ENCODE measurements around the gene PALLD. TPM values are rescaled to one million over a fixed set of nuclear protein-coding genes. Genes with fewer than 3 reads are reported as not detected.
"Not testable (repeated sequence)": the region's sequence is repeated elsewhere in the genome, so short reads cannot be mapped to it uniquely, and the experiment has no call there.

The PALLD gene
- 10 to 100 TPM in 5 of 6 experiments, 1 to 10 TPM in 1; 7.7 to 81.6 (median 24.8) TPM for total RNA-seq
- long read RNA-seq, full-length matches to known transcripts, result 1 of 9 reads
- long read RNA-seq, partial matches to known transcripts, result 5 of 9 reads
- long read RNA-seq, other reads (novel, unspliced or antisense), result 3 of 9 reads

DNA sequence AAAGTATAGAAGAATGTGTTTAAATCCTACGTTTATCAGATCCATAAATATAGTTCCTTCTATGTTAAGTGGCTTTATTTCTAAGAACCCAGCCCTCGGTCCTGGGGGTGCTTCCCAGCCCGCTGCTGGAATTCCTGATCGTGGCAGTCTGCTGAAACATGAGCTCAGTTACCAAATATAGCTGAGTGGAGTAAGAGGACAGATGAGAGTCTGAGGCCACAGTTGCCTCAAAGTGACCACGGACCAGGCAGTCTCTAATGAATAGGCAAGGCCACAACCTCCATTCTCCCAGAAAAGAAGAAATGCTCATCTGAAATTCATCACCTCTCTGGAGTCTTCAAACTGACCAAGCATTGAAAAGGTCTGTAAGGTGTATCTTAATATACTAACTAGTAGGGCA is at the start of gene PALLD:
Gene PALLD, plus strand, starts transcription at position 219 of the 400 bp plus-strand sequence.
- H3K4me1 ChIP-seq, result no peaks in the 10 kb centered on the region
- no peak within 1 kb of the TSS for H3K27ac ChIP-seq
- intact Hi-C loops (cut with DNase I), result no loop called here
- no peak within 1 kb of the TSS for H3K4me3 ChIP-seq
- no peaks in the 10 kb centered on the region for H3K9me3 ChIP-seq
- TF ChIP-seq POLR2A (IDR thresholded peaks at IDR 0.05), result no peak
- TF ChIP-seq, protein P1, sequence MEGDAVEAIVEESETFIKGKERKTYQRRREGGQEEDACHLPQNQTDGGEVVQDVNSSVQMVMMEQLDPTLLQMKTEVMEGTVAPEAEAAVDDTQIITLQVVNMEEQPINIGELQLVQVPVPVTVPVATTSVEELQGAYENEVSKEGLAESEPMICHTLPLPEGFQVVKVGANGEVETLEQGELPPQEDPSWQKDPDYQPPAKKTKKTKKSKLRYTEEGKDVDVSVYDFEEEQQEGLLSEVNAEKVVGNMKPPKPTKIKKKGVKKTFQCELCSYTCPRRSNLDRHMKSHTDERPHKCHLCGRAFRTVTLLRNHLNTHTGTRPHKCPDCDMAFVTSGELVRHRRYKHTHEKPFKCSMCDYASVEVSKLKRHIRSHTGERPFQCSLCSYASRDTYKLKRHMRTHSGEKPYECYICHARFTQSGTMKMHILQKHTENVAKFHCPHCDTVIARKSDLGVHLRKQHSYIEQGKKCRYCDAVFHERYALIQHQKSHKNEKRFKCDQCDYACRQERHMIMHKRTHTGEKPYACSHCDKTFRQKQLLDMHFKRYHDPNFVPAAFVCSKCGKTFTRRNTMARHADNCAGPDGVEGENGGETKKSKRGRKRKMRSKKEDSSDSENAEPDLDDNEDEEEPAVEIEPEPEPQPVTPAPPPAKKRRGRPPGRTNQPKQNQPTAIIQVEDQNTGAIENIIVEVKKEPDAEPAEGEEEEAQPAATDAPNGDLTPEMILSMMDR (IDR thresholded peaks at IDR 0.05), result no peak
- WGBS (ENCODE audit: insufficient coverage, low coverage, low lambda C conversion rate, missing lambda C conversion rate), result 71% methylated on average over 5 of the region's 5 CpGs
- H3K36me3 ChIP-seq, result no peaks in the 10 kb centered on the region
- H3K27me3 ChIP-seq, result no peaks in the 10 kb centered on the region
- ATAC-seq (no peak), DNase-seq (no peak)

DNA sequence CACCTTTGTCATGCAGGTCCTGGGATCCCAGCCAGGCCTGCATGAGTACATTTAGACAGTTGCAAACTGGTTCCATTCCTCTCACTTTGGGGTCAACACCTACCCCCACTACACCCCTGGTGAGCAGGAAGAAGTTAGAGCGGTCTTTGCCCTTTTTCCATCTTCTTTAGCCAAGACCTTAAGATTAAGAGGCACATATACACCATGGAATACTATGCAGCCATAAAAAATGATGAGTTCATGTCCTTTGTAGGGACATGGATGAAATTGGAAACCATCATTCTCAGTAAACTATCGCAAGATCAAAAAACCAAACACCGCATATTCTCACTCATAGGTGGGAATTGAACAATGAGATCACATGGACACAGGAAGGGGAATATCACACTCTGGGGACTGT is 47.8 kb upstream of the PALLD start:
- H3K36me3 ChIP-seq, result peaks cover 0 to 18% (median 0%) of the 10 kb centered on the region in 4 donors
- H3K27ac ChIP-seq; H3K4me1 ChIP-seq; H3K9me3 ChIP-seq; ATAC-seq; intact Hi-C loops (cut with DNase I); H3K27me3 ChIP-seq; DNase-seq; H3K4me3 ChIP-seq: not testable (repeated sequence)
- WGBS (ENCODE audit: insufficient coverage, low coverage, low lambda C conversion rate, missing lambda C conversion rate), result 100% methylated on average over 3 of the region's 3 CpGs

DNA sequence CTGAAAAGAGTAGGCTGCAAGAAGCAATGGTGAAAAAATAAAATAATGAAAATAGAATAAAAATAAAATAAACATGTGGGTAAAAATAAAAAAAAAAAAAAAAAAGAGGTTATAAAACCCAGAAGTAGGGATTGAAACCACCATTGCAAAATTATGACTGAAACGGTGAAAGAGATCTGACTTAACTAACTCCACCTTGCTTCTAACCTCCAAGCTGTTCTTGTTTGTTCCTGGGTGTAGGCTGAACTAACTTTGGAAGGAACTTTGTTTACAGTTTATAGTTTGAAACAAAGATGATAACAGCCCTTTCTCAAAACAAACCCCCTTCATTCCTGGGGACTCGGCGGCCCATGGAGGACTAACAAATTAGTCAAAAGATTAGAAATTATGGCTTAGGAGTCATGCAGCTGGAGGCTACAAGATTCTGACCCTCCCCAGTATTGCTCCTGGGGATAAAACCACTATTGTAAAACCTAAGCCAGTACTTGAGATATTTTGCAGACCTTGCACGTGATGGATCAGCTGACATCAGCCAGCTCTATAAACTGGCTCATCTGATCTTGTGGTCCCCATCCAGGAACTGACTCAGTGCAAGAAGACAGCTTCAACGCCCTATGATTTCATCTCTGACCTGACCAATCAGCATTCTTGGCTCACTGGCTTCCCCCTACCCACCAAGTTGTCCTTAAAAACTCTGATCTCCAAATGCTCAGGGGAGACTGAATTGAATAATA is 47.0 kb upstream of the PALLD start:
- no peaks in the 10 kb centered on the region for H3K27me3 ChIP-seq
- TF ChIP-seq, protein P1 (IDR thresholded peaks at IDR 0.05), result no peak
- no peak overlapping the region for H3K4me3 ChIP-seq
- H3K4me1 ChIP-seq, result no peaks in the 10 kb centered on the region
- ATAC-seq (no peak), DNase-seq (no peak)
- 69% methylated on average over 4 of the region's 5 CpGs for WGBS (ENCODE audit: insufficient coverage, low coverage, low lambda C conversion rate, missing lambda C conversion rate)
- intact Hi-C loops (cut with DNase I), result no loop called here
- H3K36me3 ChIP-seq, result peaks cover 0 to 18% (median 0%) of the 10 kb centered on the region in 4 donors
- H3K9me3 ChIP-seq, result no peaks in the 10 kb centered on the region
- no peak overlapping the region for H3K27ac ChIP-seq

DNA sequence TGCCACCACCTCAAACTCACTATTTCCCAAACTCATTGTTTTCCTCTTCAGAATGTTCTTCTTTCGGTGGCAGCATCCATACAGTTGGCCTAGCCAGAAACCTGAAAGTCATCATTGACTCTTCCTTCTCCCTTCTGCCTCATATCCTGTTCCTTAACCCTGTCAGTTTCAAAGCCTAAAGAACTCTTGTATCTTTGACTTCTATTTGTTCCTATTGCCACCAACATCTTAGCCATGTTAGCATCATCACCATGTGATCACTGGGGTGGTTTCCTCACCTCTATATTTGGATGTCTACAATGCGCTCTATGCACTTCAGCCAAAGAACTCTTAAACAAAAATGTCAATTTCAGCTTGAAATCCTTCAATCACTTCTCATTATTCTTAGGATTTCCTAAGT is 45.5 kb upstream of the PALLD start:
- DNase-seq, result no peak
- 85% methylated on average over 2 of the region's 2 CpGs for WGBS (ENCODE audit: insufficient coverage, low coverage, low lambda C conversion rate, missing lambda C conversion rate)
- H3K27ac ChIP-seq, result no peak overlapping the region
- TF ChIP-seq, protein P1 (IDR thresholded peaks at IDR 0.05), result no peak
- TF ChIP-seq POLR2A (IDR thresholded peaks at IDR 0.05), result no peak
- H3K36me3 ChIP-seq, result peaks cover 0 to 18% (median 0%) of the 10 kb centered on the region in 4 donors
- no peaks in the 10 kb centered on the region for H3K4me1 ChIP-seq
- intact Hi-C loops (cut with DNase I), result no loop called here
- H3K4me3 ChIP-seq, result no peak overlapping the region
- peak in 1 of 4 donors; percentile 35 for ATAC-seq
- H3K27me3 ChIP-seq, result no peaks in the 10 kb centered on the region
- H3K9me3 ChIP-seq, result no peaks in the 10 kb centered on the region

DNA sequence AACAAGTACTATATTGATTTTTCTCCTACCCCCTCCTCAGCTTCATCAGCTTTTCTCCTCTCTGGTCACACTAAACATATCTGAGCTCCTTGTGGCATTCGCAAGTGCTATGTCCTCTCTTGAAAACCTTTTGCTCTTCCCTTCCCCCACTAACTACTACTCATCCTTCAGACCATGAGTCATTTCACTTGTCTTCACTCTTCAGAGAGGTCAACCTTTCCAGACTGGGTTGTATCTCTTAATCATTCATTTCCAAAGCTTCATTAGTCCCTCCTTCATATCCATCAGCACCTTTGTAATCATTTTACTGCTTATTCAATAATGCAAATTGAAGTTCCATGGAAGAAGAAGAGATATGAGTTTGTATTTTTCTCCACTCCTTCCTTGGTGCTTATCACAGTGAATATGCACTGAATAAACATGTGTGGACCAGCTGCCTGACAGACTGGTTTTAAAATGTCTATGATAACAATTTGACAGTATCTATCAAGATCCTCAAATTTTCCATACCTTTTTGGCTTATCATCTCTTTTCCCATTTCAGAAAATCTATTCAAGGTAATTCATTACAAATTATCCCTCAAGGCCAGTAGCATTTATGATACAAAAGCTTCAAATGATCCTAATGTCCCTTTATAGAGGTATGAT is 45.0 kb upstream of the PALLD start:
- Histone ChIP-seq H3K9me3 (no peaks in the 10 kb centered on the region), H3K36me3 (peaks cover 0 to 18% (median 0%) of the 10 kb centered on the region in 4 donors), H3K27ac (no peak overlapping the region), H3K27me3 (no peaks in the 10 kb centered on the region), H3K4me1 (no peaks in the 10 kb centered on the region), H3K4me3 (no peak overlapping the region)
- TF ChIP-seq POLR2A (IDR thresholded peaks at IDR 0.05), result no peak
- TF ChIP-seq, protein P1 (IDR thresholded peaks at IDR 0.05), result no peak
- WGBS (ENCODE audit: insufficient coverage, low coverage, low lambda C conversion rate, missing lambda C conversion rate), result 75% methylated on average over 1 of the region's 1 CpG
- intact Hi-C loops (cut with DNase I), result no loop called here
- no peak for DNase-seq
- peak in 1 of 4 donors; percentile 73 for ATAC-seq

Data from right lobe of liver (tissue), 6 donors.